HT1080 (cell line): ENCODE data around the gene RAB43. TPM values are rescaled to one million over a fixed set of nuclear protein-coding genes. Genes with fewer than 3 reads are reported as not detected.

Source experiments
- DNase-seq: peaks from one replicate; pipeline ENCODE4 v3.0.0-alpha.2; 2015; ENCODE audit warnings: low read depth
- total RNA-seq: library from RNA; depleted of rRNA; stranded (reverse); fragments of >200 nt; shearing (Covaris generic); gene quantifications from 2 replicates; pipeline ENCODE4 v1.2.3, GENCODE V29; 2014

Gene RAB43
- total RNA-seq, 1 experiment from 2014 or later, result 20.1 TPM

DNA sequence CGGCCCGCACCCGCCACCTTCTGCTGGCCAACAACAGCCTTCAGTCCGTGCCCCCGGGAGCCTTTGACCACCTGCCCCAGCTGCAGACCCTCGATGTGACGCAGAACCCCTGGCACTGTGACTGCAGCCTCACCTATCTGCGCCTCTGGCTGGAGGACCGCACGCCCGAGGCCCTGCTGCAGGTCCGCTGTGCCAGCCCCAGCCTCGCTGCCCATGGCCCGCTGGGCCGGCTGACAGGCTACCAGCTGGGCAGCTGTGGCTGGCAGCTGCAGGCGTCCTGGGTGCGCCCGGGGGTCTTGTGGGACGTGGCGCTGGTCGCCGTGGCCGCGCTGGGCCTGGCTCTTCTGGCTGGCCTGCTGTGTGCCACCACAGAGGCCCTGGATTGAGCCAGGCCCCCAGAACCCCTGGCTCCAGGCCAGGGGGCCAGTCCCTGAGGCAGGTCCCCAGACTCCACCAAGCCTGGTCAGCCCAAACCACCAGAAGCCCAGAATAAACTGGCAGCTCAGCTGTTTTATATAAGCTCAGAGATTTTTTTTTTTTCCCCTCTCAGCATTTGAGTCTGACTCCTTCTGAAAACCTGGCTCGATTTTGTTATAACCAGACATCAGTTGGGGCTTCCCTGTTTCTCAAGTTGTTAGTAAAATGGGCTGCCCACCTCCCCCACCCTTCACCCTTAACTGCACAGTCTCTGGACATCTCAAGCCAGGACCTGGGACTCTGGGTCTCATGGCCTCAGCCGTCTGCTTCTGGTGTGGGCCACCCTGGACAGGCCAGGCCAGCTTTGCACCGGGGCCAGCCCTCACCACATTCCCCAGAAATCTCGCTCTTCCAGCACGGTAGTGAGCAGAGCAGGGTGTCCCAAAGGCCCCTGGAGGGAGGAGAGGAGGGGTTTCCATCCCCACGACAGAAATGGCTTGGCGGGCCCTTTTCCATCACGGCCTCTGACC, 59.4 kb downstream of the RAB43 start:
- DNase-seq, result no peak

- no peak for DNase-seq
Measured at GRCh38 chr3:129061023-129061887, 60.3 kb downstream of the RAB43 start.

DNA sequence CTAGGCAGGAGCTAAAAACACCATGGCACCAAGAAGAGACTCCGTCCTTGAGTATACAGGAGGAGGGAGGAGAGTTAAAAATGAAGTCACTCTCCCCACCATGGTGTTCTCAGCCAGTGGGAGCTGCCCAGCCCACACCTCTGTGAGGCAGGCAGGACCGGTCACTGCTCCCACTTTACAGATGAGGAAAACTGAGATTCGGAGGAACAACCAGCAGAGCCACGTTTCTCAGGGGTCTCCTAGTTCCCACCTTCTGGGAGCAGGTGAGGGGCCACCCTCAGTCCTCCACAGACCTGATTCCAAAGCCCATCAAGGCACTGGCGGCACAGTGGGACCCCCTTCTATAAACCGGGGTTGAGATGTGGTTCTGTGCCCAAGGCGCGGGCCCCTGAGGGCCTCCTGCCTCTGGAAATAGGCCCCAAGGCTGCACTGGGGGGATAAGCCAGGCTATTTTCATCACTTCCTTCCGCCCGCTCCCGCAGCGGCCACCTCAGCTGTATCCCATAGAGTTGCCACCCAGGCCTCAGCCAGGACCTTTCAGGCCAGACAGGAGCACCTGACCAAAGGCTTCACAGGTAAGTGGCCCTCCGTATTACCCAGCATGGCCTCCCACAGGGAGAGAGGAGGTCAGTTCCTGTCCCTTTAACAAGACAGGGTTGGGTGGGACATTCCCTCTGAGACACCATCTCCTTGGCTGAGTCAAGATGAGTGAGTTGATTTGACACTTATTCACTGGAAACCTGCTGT, 61.2 kb downstream of the RAB43 start, which contains the start of gene GP9:
TSS of gene GP9 (plus strand) at position 504 of the 747 bp plus-strand sequence. CDS start 961 bp downstream, outside the sequence.
- DNase-seq, result no peak

GRCh38 chr3:129059311-129059958, 62.2 kb downstream of the RAB43 start:
- no peak for DNase-seq

DNA sequence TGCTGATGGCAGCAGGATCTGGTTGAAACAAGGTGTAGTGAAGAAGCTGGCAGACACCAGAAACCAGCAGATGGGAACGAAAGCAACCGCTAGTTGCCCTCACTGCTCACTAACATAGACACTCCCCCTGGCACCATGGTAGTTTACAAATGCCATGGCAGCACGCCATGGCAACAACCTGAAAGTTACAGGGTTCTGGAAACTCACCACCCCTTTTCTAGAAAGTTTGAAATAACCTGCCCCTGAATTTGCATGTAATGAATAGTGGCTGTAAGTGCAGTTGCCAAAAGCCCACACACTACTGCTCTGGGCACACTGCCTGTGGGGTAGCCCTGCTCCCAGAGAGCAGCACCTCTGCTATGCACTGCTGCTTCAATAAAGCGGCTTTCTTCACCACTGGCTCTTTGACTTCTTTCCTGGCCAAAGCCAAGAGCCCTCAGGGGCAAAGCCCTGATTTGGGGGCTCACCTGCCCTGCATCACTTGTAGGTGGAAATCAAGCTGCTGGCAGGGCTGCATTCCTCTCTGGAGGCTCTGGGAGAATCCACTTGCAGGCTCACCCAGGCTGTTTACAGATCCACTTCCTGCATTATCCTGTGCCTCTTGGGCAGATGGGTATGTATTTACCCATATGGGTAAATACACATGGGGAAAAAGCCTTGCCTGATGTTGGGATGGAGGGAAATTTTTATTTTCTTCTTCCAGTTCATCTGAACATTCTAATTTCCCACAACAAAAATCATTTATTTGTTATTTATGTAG, 63.0 kb downstream of the RAB43 start:
- DNase-seq, result no peak

- no peak for DNase-seq
Measured at GRCh38 chr3:129057249-129057648, 64.4 kb downstream of the RAB43 start.

GRCh38 chr3:129056451-129057173, 65.0 kb downstream of the RAB43 start:
- no peak for DNase-seq

- DNase-seq, result no peak
Measured at GRCh38 chr3:129054605-129055104, 66.9 kb downstream of the RAB43 start.

- DNase-seq, result no peak
Measured at GRCh38 chr3:129052675-129053074, 68.9 kb downstream of the RAB43 start.

DNA sequence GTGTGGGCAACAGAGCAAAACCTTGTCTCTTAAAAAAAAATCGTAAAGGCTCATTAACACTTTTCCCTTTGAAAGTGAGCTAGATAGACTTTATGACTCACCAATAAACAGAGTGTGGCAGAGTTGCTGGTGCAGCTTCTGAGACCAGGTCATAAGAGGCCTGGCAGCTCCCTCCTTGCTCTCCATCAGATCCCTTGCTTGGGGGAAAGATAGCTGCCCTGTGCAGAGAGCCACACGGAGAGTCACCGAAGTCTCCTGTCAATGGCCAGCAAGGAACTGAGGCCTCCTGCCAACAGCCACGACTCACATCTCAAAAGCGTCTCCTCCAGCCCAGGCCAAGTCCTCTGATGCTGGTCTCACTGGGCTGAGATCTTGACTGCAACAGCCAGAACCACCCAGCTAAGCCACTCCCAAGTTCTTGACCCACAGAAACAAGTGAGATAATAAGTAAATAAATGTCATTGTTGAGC, 69.7 kb downstream of the RAB43 start:
- no peak for DNase-seq

DNA sequence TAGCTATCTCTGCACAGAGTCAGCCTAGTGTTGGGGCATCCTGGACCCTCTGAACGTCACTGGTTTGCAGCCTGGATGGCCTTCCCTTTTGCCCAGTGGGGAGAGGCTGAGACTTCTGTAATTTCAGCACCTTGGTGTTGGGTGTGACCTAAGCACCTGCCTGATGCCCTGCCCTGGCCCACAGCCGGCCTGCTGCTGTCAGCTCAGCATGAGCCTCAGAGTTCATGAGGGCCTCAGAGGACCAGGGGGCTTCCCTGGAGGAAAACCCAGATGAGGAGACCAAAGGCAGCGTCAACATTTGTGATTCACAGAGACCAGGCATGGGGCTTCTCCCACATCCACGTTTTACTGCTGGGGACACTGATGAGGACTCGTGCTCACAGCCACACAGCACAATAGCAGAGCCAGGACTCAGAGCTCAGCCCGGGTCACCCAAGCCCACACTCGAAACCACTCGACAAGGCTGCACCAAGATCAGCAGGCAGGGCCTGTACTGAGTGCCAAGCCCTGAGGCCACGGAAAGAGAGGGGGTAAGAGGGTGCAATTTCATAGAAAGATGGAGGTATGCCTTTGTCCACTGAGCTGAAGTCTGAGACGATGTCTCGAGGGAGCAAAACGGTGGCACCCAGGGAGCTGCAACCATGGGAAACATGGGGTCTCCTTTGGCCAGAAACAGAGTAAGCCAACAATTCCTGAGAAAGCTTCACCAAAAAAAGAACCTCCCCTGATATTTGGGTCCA, 70.9 kb downstream of the RAB43 start:
- DNase-seq, result no peak

GRCh38 chr3:129047553-129047839, 74.1 kb downstream of the RAB43 start:
- no peak for DNase-seq

DNA sequence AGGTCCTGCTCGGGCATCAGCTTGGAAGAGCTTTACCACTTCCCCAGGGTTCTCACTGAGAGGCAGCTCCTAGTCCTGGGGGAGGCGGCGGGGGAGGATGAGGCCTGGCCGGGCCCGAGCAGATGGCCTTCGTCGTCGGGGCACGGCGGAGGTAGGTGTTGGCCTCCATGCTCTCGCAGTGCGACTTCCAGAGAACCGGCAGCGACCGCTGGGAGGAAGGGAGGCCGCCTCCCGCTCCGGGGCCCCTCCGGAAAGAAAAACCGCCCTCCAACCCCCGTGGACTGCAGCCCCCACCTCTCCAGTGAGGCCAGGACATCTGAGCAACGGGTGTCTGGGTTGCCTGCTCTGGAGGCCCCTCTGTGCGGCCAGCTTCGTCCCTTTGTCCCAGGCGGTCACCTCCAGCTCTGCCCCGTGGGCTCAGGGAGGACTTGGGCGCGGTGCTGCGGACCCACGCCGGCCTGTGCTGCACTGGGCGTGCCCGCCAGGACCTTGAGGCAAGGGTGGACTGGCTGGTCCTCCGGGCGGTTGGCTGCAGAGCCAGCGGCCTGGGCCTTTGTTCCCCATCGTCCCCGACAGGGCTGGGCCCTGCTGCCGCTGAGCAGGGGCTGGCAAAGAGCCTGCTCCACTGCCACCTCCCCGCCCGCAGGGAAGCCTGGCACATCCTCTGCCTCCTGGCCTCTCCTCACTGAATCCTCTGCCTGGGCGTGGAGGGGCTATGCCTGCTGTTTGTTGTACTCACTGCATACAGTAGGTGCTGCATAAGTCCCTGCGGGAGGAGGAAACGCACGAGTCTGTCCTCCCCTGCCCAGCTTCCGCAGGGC, 74.7 kb downstream of the RAB43 start:
- no peak for DNase-seq

- DNase-seq, result no peak
Measured at GRCh38 chr3:129046037-129046731, 75.4 kb downstream of the RAB43 start.

DNA sequence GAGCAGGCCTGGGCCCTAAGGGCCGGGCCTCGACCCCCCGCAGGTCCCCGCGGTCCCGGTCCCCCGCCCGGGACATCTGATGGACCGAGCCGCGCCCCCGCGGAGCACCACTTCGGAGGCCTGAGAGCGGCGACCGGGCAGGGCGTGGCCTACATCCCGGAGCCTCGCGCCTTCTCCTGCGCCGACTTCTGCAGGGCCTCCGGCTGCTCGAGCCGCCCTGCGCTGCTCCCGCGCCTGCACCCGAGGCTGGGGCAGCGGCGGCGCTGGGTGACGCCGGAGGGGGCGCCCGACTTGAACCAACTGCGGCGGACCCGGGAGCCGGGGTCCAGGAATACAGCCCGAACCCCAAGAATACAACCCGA, 75.9 kb downstream of the RAB43 start:
- no peak for DNase-seq

GRCh38 chr3:129040579-129041300, 80.9 kb downstream of the RAB43 start:
- DNase-seq, result no peak

GRCh38 chr3:129040039-129040336, 81.6 kb downstream of the RAB43 start:
- DNase-seq, result no peak
